ENCODE measurements around the gene FANCM.

Gene FANCM

GRCh38 chr14:45112896-45113781, 22.6 kb upstream of the FANCM start:
- DNase-seq: peak; percentile 18
- H3K4ac ChIP-seq (ENCODE audit: low read depth in 1 of 2, low read length in 2 of 2): no peak overlapping the region
- H3K4me3 ChIP-seq (ENCODE audit: insufficient read depth in 1 of 2, low read depth in 1 of 2, low read length in 2 of 2): no peak overlapping the region
- no peak overlapping the region for H3K27ac ChIP-seq (ENCODE audit: low read length, poor library complexity, severe bottlenecking)
- no peaks in the 10 kb centered on the region for H3K4me1 ChIP-seq (ENCODE audit: control insufficient read depth, insufficient read depth, low read depth, low read length)
- no peak overlapping the region for H2BK12ac ChIP-seq (ENCODE audit: low read length in 2 of 2)
- H3K4me2 ChIP-seq (ENCODE audit: low read length, poor library complexity, severe bottlenecking): no peak overlapping the region
- no peak overlapping the region for H4K8ac ChIP-seq (ENCODE audit: low read length)
- H2BK5ac ChIP-seq (ENCODE audit: low read depth, low read length, poor library complexity, severe bottlenecking): no peak overlapping the region
- H3K9me3 ChIP-seq (ENCODE audit: control insufficient read depth, low read length): no peaks in the 10 kb centered on the region
- no peak overlapping the region for H3K14ac ChIP-seq (ENCODE audit: low read length in 2 of 2)
- no peak overlapping the region for H4K91ac ChIP-seq (ENCODE audit: low read length)
- H3K9ac ChIP-seq (ENCODE audit: low read length): no peak overlapping the region
- H2AFZ ChIP-seq (ENCODE audit: low read depth, low read length): no peak overlapping the region
- H3K23ac ChIP-seq (ENCODE audit: low read length in 2 of 2): no peak overlapping the region
- WGBS: 93% methylated on average over 6 of the region's 6 CpGs
- H3K36me3 ChIP-seq (ENCODE audit: control insufficient read depth in 1 of 2, insufficient read depth in 2 of 2, low read depth in 1 of 2, low read length in 2 of 2): peaks cover 14 to 92% of the 10 kb centered on the region in 2 experiments
- no peaks in the 10 kb centered on the region for H3K27me3 ChIP-seq (ENCODE audit: control insufficient read depth in 1 of 2, insufficient read depth in 1 of 2, low read length in 2 of 2)
- no peak overlapping the region for H2AK5ac ChIP-seq (ENCODE audit: low read length, severe bottlenecking)
- no peak overlapping the region for H2BK120ac ChIP-seq (ENCODE audit: low read depth, low read length)
- H3K18ac ChIP-seq (ENCODE audit: low read depth in 1 of 2, low read length in 2 of 2): no peak overlapping the region
- H2BK15ac ChIP-seq (ENCODE audit: low read depth, poor library complexity, severe bottlenecking): no peak overlapping the region
- H3K79me1 ChIP-seq (replicated peaks; ENCODE audit: low read length, poor library complexity, severe bottlenecking): peaks cover 5% of the 10 kb centered on the region

- H3K27me3 ChIP-seq (ENCODE audit: control insufficient read depth in 1 of 2, insufficient read depth in 1 of 2, low read length in 2 of 2): no peaks in the 10 kb centered on the region
- no peak overlapping the region for H3K9ac ChIP-seq (ENCODE audit: low read length)
- no peaks in the 10 kb centered on the region for H3K9me3 ChIP-seq (ENCODE audit: control insufficient read depth, low read length)
- no peak overlapping the region for H4K91ac ChIP-seq (ENCODE audit: low read length)
- no peak overlapping the region for H3K4me3 ChIP-seq (ENCODE audit: insufficient read depth in 1 of 2, low read depth in 1 of 2, low read length in 2 of 2)
- H4K8ac ChIP-seq (ENCODE audit: low read length): no peak overlapping the region
- no peak overlapping the region for H2BK15ac ChIP-seq (ENCODE audit: low read depth, poor library complexity, severe bottlenecking)
- no peak overlapping the region for H3K14ac ChIP-seq (ENCODE audit: low read length in 2 of 2)
- H2BK12ac ChIP-seq (ENCODE audit: low read length in 2 of 2): no peak overlapping the region
- H3K4me1 ChIP-seq (ENCODE audit: control insufficient read depth, insufficient read depth, low read depth, low read length): no peaks in the 10 kb centered on the region
- H3K4me2 ChIP-seq (ENCODE audit: low read length, poor library complexity, severe bottlenecking): no peak overlapping the region
- DNase-seq: no peak
- WGBS: no CpG with 5 or more reads among the region's 3 CpGs
- no peak overlapping the region for H3K27ac ChIP-seq (ENCODE audit: low read length, poor library complexity, severe bottlenecking)
- H2BK120ac ChIP-seq (ENCODE audit: low read depth, low read length): no peak overlapping the region
- peaks cover 6% of the 10 kb centered on the region for H3K79me1 ChIP-seq (replicated peaks; ENCODE audit: low read length, poor library complexity, severe bottlenecking)
- H2AFZ ChIP-seq (ENCODE audit: low read depth, low read length): no peak overlapping the region
- no peak overlapping the region for H3K18ac ChIP-seq (ENCODE audit: low read depth in 1 of 2, low read length in 2 of 2)
- no peak overlapping the region for H3K4ac ChIP-seq (ENCODE audit: low read depth in 1 of 2, low read length in 2 of 2)
- no peak overlapping the region for H3K23ac ChIP-seq (ENCODE audit: low read length in 2 of 2)
- peaks cover 20 to 91% of the 10 kb centered on the region in 2 experiments for H3K36me3 ChIP-seq (ENCODE audit: control insufficient read depth in 1 of 2, insufficient read depth in 2 of 2, low read depth in 1 of 2, low read length in 2 of 2)
- H2BK5ac ChIP-seq (ENCODE audit: low read depth, low read length, poor library complexity, severe bottlenecking): no peak overlapping the region
- H2AK5ac ChIP-seq (ENCODE audit: low read length, severe bottlenecking): no peak overlapping the region
Observed at GRCh38 chr14:45114327-45114726, 21.4 kb upstream of the FANCM start.

- Histone ChIP-seq H3K14ac (ENCODE audit: low read length in 2 of 2) (no peak overlapping the region), H3K4me1 (ENCODE audit: control insufficient read depth, insufficient read depth, low read depth, low read length) (no peaks in the 10 kb centered on the region), H2BK12ac (ENCODE audit: low read length in 2 of 2) (no peak overlapping the region), H3K18ac (ENCODE audit: low read depth in 1 of 2, low read length in 2 of 2) (no peak overlapping the region), H4K8ac (ENCODE audit: low read length) (no peak overlapping the region), H3K4ac (ENCODE audit: low read depth in 1 of 2, low read length in 2 of 2) (no peak overlapping the region), H3K27me3 (ENCODE audit: control insufficient read depth in 1 of 2, insufficient read depth in 1 of 2, low read length in 2 of 2) (no peaks in the 10 kb centered on the region), H2BK15ac (ENCODE audit: low read depth, poor library complexity, severe bottlenecking) (no peak overlapping the region), H2BK5ac (ENCODE audit: low read depth, low read length, poor library complexity, severe bottlenecking) (no peak overlapping the region), H3K79me1 (replicated peaks; ENCODE audit: low read length, poor library complexity, severe bottlenecking) (peaks cover 7% of the 10 kb centered on the region), H3K4me3 (ENCODE audit: insufficient read depth in 1 of 2, low read depth in 1 of 2, low read length in 2 of 2) (no peak overlapping the region), H3K27ac (ENCODE audit: low read length, poor library complexity, severe bottlenecking) (no peak overlapping the region), H2AFZ (ENCODE audit: low read depth, low read length) (no peak overlapping the region), H3K23ac (ENCODE audit: low read length in 2 of 2) (no peak overlapping the region), H3K4me2 (ENCODE audit: low read length, poor library complexity, severe bottlenecking) (no peak overlapping the region), H3K36me3 (ENCODE audit: control insufficient read depth in 1 of 2, insufficient read depth in 2 of 2, low read depth in 1 of 2, low read length in 2 of 2) (peaks cover 25 to 96% of the 10 kb centered on the region in 2 experiments), H3K9me3 (ENCODE audit: control insufficient read depth, low read length) (no peaks in the 10 kb centered on the region), H2AK5ac (ENCODE audit: low read length, severe bottlenecking) (no peak overlapping the region), H3K9ac (ENCODE audit: low read length) (no peak overlapping the region), H4K91ac (ENCODE audit: low read length) (no peak overlapping the region), H2BK120ac (ENCODE audit: low read depth, low read length) (no peak overlapping the region)
- DNase-seq: no peak
- WGBS: 91% methylated on average over 5 of the region's 6 CpGs
Observed at GRCh38 chr14:45118594-45118993, 17.1 kb upstream of the FANCM start.

- H3K4me3 ChIP-seq (ENCODE audit: insufficient read depth in 1 of 2, low read depth in 1 of 2, low read length in 2 of 2): no peak overlapping the region
- WGBS: no CpG with 5 or more reads among the region's 1 CpG
Observed at GRCh38 chr14:45120096-45120495, 15.6 kb upstream of the FANCM start.

More at GRCh38 chr14:45120096-45120495, 15.6 kb upstream of the FANCM start:
- H2BK120ac ChIP-seq (ENCODE audit: low read depth, low read length): no peak overlapping the region
- no peaks in the 10 kb centered on the region for H3K9me3 ChIP-seq (ENCODE audit: control insufficient read depth, low read length)
- no peak overlapping the region for H3K4ac ChIP-seq (ENCODE audit: low read depth in 1 of 2, low read length in 2 of 2)
- H3K27ac ChIP-seq (ENCODE audit: low read length, poor library complexity, severe bottlenecking): no peak overlapping the region
- no peaks in the 10 kb centered on the region for H3K27me3 ChIP-seq (ENCODE audit: control insufficient read depth in 1 of 2, insufficient read depth in 1 of 2, low read length in 2 of 2)
- no peak overlapping the region for H2AK5ac ChIP-seq (ENCODE audit: low read length, severe bottlenecking)
- H3K4me1 ChIP-seq (ENCODE audit: control insufficient read depth, insufficient read depth, low read depth, low read length): no peaks in the 10 kb centered on the region
- no peak overlapping the region for H3K4me2 ChIP-seq (ENCODE audit: low read length, poor library complexity, severe bottlenecking)
- H2AFZ ChIP-seq (ENCODE audit: low read depth, low read length): no peak overlapping the region
- no peak overlapping the region for H2BK12ac ChIP-seq (ENCODE audit: low read length in 2 of 2)
- DNase-seq: no peak
- no peak overlapping the region for H2BK15ac ChIP-seq (ENCODE audit: low read depth, poor library complexity, severe bottlenecking)
- no peak overlapping the region for H3K9ac ChIP-seq (ENCODE audit: low read length)
- peaks cover 7% of the 10 kb centered on the region for H3K79me1 ChIP-seq (replicated peaks; ENCODE audit: low read length, poor library complexity, severe bottlenecking)
- no peak overlapping the region for H3K14ac ChIP-seq (ENCODE audit: low read length in 2 of 2)
- H4K91ac ChIP-seq (ENCODE audit: low read length): no peak overlapping the region
- no peak overlapping the region for H2BK5ac ChIP-seq (ENCODE audit: low read depth, low read length, poor library complexity, severe bottlenecking)
- H4K8ac ChIP-seq (ENCODE audit: low read length): no peak overlapping the region
- no peak overlapping the region for H3K23ac ChIP-seq (ENCODE audit: low read length in 2 of 2)
- peaks cover 31 to 93% of the 10 kb centered on the region in 2 experiments for H3K36me3 ChIP-seq (ENCODE audit: control insufficient read depth in 1 of 2, insufficient read depth in 2 of 2, low read depth in 1 of 2, low read length in 2 of 2)
- H3K18ac ChIP-seq (ENCODE audit: low read depth in 1 of 2, low read length in 2 of 2): no peak overlapping the region
